SK-N-DZ (cell line): Measurements from ENCODE around the gene KRTAP29-1.
"Not testable (repeated sequence)": the region's sequence is repeated elsewhere in the genome, so short reads cannot be mapped to it uniquely, and the experiment has no call there.

Source experiments
- DNase-seq: peaks from one replicate; pipeline ENCODE4 v3.0.0-alpha.2; 2015; ENCODE audit warnings: low spot score

Gene KRTAP29-1

GRCh38 chr17:41301204-41301790 lies 1.4 kb downstream of the KRTAP29-1 start:
- DNase-seq: no peak

- DNase-seq: no peak
Measured at GRCh38 chr17:41298458-41299135, 4.1 kb downstream of the KRTAP29-1 start.

- no peak for DNase-seq
Measured at GRCh38 chr17:41296846-41297245, 5.8 kb downstream of the KRTAP29-1 start.

GRCh38 chr17:41294016-41294415 lies 8.6 kb downstream of the KRTAP29-1 start:
- no peak for DNase-seq

GRCh38 chr17:41287050-41287449 lies 15.6 kb downstream of the KRTAP29-1 start:
- no peak for DNase-seq

- peak; percentile 0 for DNase-seq
Measured at GRCh38 chr17:41284546-41284945, 18.1 kb downstream of the KRTAP29-1 start.

- peak; percentile 0 for DNase-seq
Measured at GRCh38 chr17:41284043-41284442, 18.6 kb downstream of the KRTAP29-1 start.

- peak; percentile 0 for DNase-seq
Measured at GRCh38 chr17:41278176-41278955, 24.3 kb downstream of the KRTAP29-1 start.

- not testable (repeated sequence) for DNase-seq
Measured at GRCh38 chr17:41275648-41276190, 26.9 kb downstream of the KRTAP29-1 start, which contains the start of gene KRTAP9-7. Gene KRTAP9-7, plus strand, starts transcription at chr17:41275698. Its CDS starts 0 bp downstream, at chr17:41275698.

- DNase-seq: no peak
Measured at GRCh38 chr17:41271858-41272257, 30.8 kb downstream of the KRTAP29-1 start.

GRCh38 chr17:41271323-41271722 lies 31.3 kb downstream of the KRTAP29-1 start:
- not testable (repeated sequence) for DNase-seq

- DNase-seq: no peak
Measured at GRCh38 chr17:41267711-41268110, 34.9 kb downstream of the KRTAP29-1 start.

GRCh38 chr17:41265078-41265477 lies 37.6 kb downstream of the KRTAP29-1 start, which contains the start of gene KRTAP9-6:
Gene KRTAP9-6, plus strand, starts transcription at chr17:41265378. Its CDS starts 0 bp downstream, at chr17:41265378.
- DNase-seq: no peak

- DNase-seq: peak; percentile 0
Measured at GRCh38 chr17:41264599-41264998, 38.1 kb downstream of the KRTAP29-1 start.

GRCh38 chr17:41263212-41263611 lies 39.4 kb downstream of the KRTAP29-1 start:
- DNase-seq: no peak

GRCh38 chr17:41258406-41258805 lies 44.2 kb downstream of the KRTAP29-1 start:
- no peak for DNase-seq

GRCh38 chr17:41256291-41256685 lies 46.4 kb downstream of the KRTAP29-1 start:
- peak; percentile 0 for DNase-seq

- peak; percentile 0 for DNase-seq
Measured at GRCh38 chr17:41255381-41256290, 47.0 kb downstream of the KRTAP29-1 start, which contains the start of gene KRTAP9-9. Gene KRTAP9-9, plus strand, starts transcription at chr17:41255384.

GRCh38 chr17:41254861-41255260 lies 47.8 kb downstream of the KRTAP29-1 start:
- peak; percentile 0 for DNase-seq
